ENCODE data around the gene CCN6. TPM values are rescaled to one million over a fixed set of nuclear protein-coding genes. Genes with fewer than 3 reads are reported as not detected.

The CCN6 gene
- under 1 TPM; 0.42 to 0.78 (median 0.60) TPM for total RNA-seq

DNA sequence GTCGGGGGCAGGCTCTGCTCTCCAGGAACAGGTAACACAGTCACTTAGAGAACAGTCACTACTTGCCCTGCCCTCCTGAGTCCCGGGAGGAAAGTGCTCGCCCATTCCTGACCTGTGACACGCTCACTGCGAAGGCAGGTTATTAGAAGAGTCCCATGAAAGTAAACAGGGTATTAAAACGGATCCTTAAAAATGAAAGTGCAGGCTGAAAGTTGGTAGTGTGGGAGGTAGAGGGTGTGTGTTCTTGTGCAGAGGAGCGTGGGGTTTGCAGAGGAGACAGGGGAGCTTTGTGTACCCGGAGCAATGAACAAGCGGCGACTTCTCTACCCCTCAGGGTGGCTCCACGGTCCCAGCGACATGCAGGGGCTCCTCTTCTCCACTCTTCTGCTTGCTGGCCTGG lies at the start of gene CCN6:
Gene CCN6 (plus strand): TSS at position 104 of the 400 bp plus-strand sequence. CDS start 254 bp downstream, at position 358.
- WGBS, 10 experiments, result 78 to 100% (median 91%) methylated on average over 1 to 9 of the region's 12 CpGs; no CpG with 5 or more reads in 1 of the 10 experiments
- Histone ChIP-seq H3K4me1 (replicated peaks in 1 of 2) (no peaks in the 10 kb centered on the region), H3K4me3 (no peak within 1 kb of the TSS), H3K27ac (no peak within 1 kb of the TSS)
- in situ Hi-C loops (cut with MboI; ENCODE audit: low pct_unique_long_range_greater_than_20kb in 2 of 9, low sequenced_read_pairs in 9 of 9, unreplicated experiment in 9 of 9), result no loop called here
- no peak for ATAC-seq (replicated peaks in 6 of 8)

DNA sequence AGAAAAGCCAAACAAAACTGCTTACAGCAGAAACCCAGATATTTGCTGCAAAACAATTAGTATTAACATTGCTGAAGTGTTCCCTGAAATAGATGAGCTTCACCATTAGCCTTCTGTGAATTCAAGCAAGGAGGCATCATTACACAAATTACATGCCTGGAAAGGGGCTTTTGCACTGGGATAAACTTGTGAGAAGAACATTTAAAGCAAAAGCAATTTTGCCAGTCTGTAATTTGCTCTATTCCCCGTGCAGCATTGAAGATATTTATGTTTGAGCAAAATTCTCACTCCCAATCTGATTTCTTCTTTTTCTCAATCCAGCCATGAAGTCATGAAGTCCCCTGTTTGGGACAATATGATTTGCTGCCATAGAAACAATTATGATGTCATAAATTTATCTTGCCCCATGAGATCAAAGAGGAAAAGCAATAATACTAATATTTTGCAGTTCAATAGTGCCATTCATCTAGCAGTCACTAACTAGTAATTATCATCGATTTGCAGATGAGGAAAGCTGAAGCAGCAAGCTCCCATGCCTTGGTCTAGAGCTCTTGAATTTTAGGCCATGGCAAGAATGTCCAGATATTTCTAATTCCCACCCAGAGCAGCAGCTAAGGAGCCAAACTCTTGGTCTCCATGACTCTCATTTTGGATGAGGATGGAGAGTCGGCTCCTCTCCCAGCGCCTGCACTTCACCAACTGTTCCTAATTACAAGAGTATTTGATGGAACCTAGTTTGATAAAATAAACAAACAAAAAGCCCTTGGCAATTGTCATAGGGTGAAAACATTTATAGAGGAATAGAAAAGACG lies 49.5 kb upstream of the CCN6 start:
- ATAC-seq (replicated peaks in 6 of 8), result no peak
- in situ Hi-C loops (cut with MboI; ENCODE audit: low pct_unique_long_range_greater_than_20kb in 2 of 9, low sequenced_read_pairs in 9 of 9, unreplicated experiment in 9 of 9), result loop anchor here in 2 of 9 experiments (25.0 kb wide), 1 partner anchor 292 kb away; no protein-coding TSS in a partner anchor
- Histone ChIP-seq H3K27ac (no peak overlapping the region), H3K4me3 (no peak overlapping the region), H3K4me1 (replicated peaks in 1 of 2) (peaks cover 0 to 3% of the 10 kb centered on the region in 2 donors)
- 16 to 95% (median 79%) methylated on average over 1 to 5 of the region's 5 CpGs; no CpG with 5 or more reads in 1 of the 10 experiments for WGBS, 10 experiments

DNA sequence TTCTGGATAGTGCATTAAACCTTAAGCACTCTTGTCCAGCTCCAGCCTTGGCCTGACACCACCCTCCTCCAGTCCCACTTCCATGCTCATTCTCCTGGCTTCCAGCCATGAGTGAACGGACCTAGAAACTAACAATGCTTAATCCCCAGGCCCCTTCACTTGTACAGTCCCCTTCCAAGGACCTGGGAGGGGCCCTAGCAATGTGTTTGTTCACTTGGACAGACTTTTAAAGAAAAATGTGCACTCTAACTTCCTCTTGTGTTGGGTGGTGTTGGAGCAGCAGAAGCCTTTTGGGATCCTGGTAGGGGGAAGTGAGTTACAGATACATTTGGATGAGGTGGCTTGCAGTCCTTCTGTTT lies 48.9 kb upstream of the CCN6 start:
- no peak overlapping the region for H3K4me3 ChIP-seq
- peaks cover 0 to 3% of the 10 kb centered on the region in 2 donors for H3K4me1 ChIP-seq (replicated peaks in 1 of 2)
- no peak overlapping the region for H3K27ac ChIP-seq
- WGBS, 10 experiments, result 40 to 90% (median 75%) methylated on average over 1 of the region's 1 CpG; no CpG with 5 or more reads in 7 of the 10 experiments
- ATAC-seq (replicated peaks in 6 of 8), result no peak
- in situ Hi-C loops (cut with MboI; ENCODE audit: low pct_unique_long_range_greater_than_20kb in 2 of 9, low sequenced_read_pairs in 9 of 9, unreplicated experiment in 9 of 9), result loop anchor here in 2 of 9 experiments (25.0 kb wide), 1 partner anchor 293 kb away; no protein-coding TSS in a partner anchor

DNA sequence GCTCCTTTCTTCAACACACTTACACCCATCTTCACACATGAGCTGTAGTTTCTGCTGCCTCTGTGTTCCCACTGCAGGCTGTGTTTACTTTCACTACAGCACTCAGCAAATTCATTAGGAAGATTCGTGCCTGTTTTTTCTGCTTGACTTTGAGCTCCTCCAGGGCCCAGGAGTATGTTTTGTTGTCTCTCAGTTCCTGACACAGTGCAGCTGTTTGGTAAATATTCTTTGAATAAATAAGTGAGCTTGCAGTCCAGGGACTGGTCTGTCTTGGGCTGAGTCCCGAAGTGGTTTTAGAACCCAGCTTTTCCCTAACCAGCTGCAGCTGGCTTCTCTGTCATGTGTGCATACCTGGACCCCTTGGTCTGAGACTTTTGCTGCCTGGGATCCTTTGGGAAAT lies 46.6 kb upstream of the CCN6 start:
- Histone ChIP-seq H3K27ac (no peak overlapping the region), H3K4me1 (replicated peaks in 1 of 2) (peaks cover 0 to 3% of the 10 kb centered on the region in 2 donors), H3K4me3 (no peak overlapping the region)
- peak in 4 of 8 experiments; percentile 39 to 81 (median 55) for ATAC-seq (replicated peaks in 6 of 8)
- in situ Hi-C loops (cut with MboI; ENCODE audit: low pct_unique_long_range_greater_than_20kb in 2 of 9, low sequenced_read_pairs in 9 of 9, unreplicated experiment in 9 of 9), result loop anchor here in 2 of 9 experiments (25.0 kb wide), 1 partner anchor 295 kb away; no protein-coding TSS in a partner anchor
- 0 to 80% (median 7%) methylated on average over 1 to 2 of the region's 2 CpGs; no CpG with 5 or more reads in 4 of the 10 experiments for WGBS, 10 experiments

DNA sequence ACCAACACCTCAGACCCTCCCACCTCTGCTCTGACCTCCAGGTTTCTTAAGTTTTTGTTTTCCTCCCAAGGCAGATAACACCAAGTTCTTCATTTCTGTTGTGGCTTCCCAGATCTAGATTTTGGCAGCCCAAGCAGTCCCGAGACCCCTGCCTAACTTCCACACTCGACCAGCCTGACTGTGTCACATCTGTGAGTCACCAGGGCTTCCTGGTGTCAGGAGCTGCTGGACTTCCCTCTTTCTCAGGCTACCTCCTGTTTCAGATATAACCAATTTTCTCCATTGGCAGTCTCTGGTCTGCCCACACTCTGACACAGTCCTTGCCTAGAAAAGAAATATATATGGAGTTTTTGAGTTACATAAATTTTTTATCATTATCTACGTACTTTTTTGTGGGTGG lies 46.1 kb upstream of the CCN6 start:
- peaks cover 0 to 3% of the 10 kb centered on the region in 2 donors for H3K4me1 ChIP-seq (replicated peaks in 1 of 2)
- WGBS, 10 experiments, result 50 to 100% (median 77%) methylated on average over 1 to 3 of the region's 3 CpGs; no CpG with 5 or more reads in 2 of the 10 experiments
- in situ Hi-C loops (cut with MboI; ENCODE audit: low pct_unique_long_range_greater_than_20kb in 2 of 9, low sequenced_read_pairs in 9 of 9, unreplicated experiment in 9 of 9), result loop anchor here in 2 of 9 experiments (25.0 kb wide), 1 partner anchor 296 kb away; no protein-coding TSS in a partner anchor
- ATAC-seq (replicated peaks in 6 of 8), result peak in 1 of 8 experiments; percentile 16
- no peak overlapping the region for H3K4me3 ChIP-seq
- H3K27ac ChIP-seq, result no peak overlapping the region

DNA sequence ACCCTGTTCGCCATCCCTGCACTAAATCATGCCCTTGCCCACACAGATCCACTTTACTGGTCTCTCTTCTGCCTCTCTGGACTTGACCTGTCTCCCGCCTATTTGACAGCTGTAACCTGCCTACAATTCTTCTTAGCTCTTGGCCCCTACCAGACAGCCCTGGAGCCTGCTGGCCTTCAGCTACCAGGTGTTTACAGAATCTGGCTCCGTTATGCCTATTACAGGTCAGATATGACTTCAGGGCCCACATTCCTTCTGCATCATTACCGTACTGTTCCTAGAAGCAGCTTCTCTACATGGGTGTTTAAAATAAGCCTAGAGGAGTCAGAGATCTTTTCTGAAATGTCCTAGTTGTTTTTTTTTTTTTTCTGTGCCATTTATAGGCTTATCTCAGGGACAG lies 45.4 kb upstream of the CCN6 start:
- ATAC-seq (replicated peaks in 6 of 8), result peak in 1 of 8 experiments; percentile 6

DNA sequence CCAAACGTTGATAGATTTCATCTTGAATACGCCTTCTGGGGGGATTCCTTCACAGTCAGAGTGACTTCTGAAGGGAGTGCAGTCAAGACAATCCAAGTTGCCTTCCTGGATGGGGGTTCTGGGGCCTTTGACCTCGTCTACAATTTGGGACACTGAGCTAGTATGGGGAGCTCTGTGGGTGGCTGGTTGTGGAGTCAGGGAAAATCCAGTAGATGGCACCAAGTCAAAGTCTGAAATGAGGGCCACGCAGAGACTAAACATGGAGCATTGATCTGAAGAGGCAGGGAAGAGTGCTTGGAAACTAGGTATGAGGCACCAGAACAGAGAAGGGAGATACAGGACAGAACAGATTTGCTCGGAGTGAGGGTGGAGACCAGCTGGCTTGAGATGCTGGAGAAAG lies 43.6 kb upstream of the CCN6 start:
- WGBS, 10 experiments, result 40 to 100% (median 88%) methylated on average over 1 to 5 of the region's 5 CpGs; no CpG with 5 or more reads in 2 of the 10 experiments
- in situ Hi-C loops (cut with MboI; ENCODE audit: low pct_unique_long_range_greater_than_20kb in 2 of 9, low sequenced_read_pairs in 9 of 9, unreplicated experiment in 9 of 9), result loop anchor here in 2 of 9 experiments (25.0 kb wide), 1 partner anchor 298 kb away; no protein-coding TSS in a partner anchor
- Histone ChIP-seq H3K4me1 (replicated peaks in 1 of 2) (no peaks in the 10 kb centered on the region), H3K4me3 (no peak overlapping the region), H3K27ac (no peak overlapping the region)
- ATAC-seq (replicated peaks in 6 of 8), result peak in 4 of 8 experiments; percentile 13 to 52 (median 22)

More for the DNA sequence above, 45.4 kb upstream of the CCN6 start:
- peaks cover 0 to 3% of the 10 kb centered on the region in 2 donors for H3K4me1 ChIP-seq (replicated peaks in 1 of 2)
- no peak overlapping the region for H3K4me3 ChIP-seq
- WGBS, 10 experiments, result 83 to 100% (median 91%) methylated on average over 1 to 4 of the region's 4 CpGs; no CpG with 5 or more reads in 5 of the 10 experiments
- in situ Hi-C loops (cut with MboI; ENCODE audit: low pct_unique_long_range_greater_than_20kb in 2 of 9, low sequenced_read_pairs in 9 of 9, unreplicated experiment in 9 of 9), result loop anchor here in 2 of 9 experiments (25.0 kb wide), 1 partner anchor 296 kb away; no protein-coding TSS in a partner anchor
- H3K27ac ChIP-seq, result no peak overlapping the region

DNA sequence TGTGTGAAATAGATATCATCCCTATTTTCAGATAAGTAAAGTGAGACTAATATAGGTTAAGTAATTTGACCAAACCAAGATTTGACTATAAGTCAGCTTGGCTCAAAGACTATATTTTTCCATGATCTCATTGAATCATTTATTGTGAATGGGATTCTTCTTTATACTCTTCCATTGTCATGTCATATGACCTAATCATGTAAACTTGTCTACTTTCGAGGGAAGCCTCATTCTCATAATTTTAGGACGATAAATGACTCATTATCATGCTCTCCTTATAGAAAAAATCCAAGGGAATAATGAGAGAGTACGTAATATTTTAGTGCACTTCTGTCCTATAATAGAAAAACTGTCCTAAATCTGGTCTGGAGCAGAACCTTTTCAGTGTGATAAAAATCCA lies 40.9 kb upstream of the CCN6 start:
- in situ Hi-C loops (cut with MboI; ENCODE audit: low pct_unique_long_range_greater_than_20kb in 2 of 9, low sequenced_read_pairs in 9 of 9, unreplicated experiment in 9 of 9), result loop anchor here in 2 of 9 experiments (25.0 kb wide), 1 partner anchor 301 kb away; no protein-coding TSS in a partner anchor
- H3K4me1 ChIP-seq (replicated peaks in 1 of 2), result peaks cover 0 to under 1% of the 10 kb centered on the region in 2 donors
- no peak overlapping the region for H3K4me3 ChIP-seq
- 44 to 100% (median 90%) methylated on average over 1 to 3 of the region's 3 CpGs for WGBS, 10 experiments
- peak in 1 of 8 experiments; percentile 44 for ATAC-seq (replicated peaks in 6 of 8)
- H3K27ac ChIP-seq, result no peak overlapping the region

DNA sequence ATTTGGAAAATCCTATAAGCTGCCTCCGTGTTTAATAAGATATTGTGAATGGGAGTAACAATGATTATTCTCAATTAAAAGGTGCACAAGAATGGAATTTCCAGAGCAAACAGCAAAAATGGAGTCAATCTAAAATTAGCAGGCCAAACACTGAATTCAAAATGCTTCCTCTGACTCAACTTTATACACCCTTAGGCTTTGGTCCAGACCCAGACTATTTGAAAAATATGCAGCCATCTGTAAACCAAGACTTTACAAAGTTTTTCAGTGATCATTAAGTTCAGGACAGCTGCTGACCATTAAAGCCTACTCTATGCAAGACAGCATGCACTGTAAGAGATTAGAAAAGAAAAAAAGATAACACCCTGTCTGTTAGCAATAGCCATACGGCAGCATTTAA lies 39.4 kb upstream of the CCN6 start:
- Histone ChIP-seq H3K4me1 (replicated peaks in 1 of 2) (peaks cover 12 to 14% of the 10 kb centered on the region in 2 donors), H3K4me3 (no peak overlapping the region), H3K27ac (no peak overlapping the region)
- peak in 3 of 8 experiments; percentile 79 to 86 (median 85) for ATAC-seq (replicated peaks in 6 of 8)
- WGBS, 10 experiments, result 0 to 93% (median 76%) methylated on average over 1 to 2 of the region's 2 CpGs; no CpG with 5 or more reads in 1 of the 10 experiments
- in situ Hi-C loops (cut with MboI; ENCODE audit: low pct_unique_long_range_greater_than_20kb in 2 of 9, low sequenced_read_pairs in 9 of 9, unreplicated experiment in 9 of 9), result loop anchor here in 2 of 9 experiments (25.0 kb wide), 1 partner anchor 302 kb away; no protein-coding TSS in a partner anchor

DNA sequence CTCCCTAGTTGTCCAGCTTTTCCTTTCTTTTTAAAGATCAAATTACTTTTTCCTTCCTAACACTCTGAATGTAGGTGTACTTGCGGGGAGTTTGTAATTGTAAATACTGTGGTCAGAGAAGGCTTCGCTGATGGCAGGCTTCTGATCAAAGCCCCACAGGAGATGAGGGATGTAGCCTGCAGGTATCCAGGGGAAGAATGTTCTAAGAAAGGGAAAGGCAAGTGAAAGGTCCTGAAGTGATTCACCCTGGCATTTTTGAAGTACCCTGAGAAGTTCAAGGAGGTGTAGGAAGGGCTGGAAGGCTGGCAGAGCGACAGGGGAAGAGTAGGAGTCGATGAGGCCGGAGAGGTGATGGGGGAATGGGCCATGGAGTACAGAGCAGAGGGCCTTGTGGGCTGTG lies 38.2 kb upstream of the CCN6 start:
- H3K4me1 ChIP-seq (replicated peaks in 1 of 2), result peaks cover 12 to 14% of the 10 kb centered on the region in 2 donors
- no peak for ATAC-seq (replicated peaks in 6 of 8)
- in situ Hi-C loops (cut with MboI; ENCODE audit: low pct_unique_long_range_greater_than_20kb in 2 of 9, low sequenced_read_pairs in 9 of 9, unreplicated experiment in 9 of 9), result loop anchor here in 2 of 9 experiments (25.0 kb wide), 1 partner anchor 303 kb away; no protein-coding TSS in a partner anchor
- no peak overlapping the region for H3K4me3 ChIP-seq
- WGBS, 10 experiments, result 86 to 100% (median 95%) methylated on average over 1 to 5 of the region's 5 CpGs
- H3K27ac ChIP-seq, result no peak overlapping the region

DNA sequence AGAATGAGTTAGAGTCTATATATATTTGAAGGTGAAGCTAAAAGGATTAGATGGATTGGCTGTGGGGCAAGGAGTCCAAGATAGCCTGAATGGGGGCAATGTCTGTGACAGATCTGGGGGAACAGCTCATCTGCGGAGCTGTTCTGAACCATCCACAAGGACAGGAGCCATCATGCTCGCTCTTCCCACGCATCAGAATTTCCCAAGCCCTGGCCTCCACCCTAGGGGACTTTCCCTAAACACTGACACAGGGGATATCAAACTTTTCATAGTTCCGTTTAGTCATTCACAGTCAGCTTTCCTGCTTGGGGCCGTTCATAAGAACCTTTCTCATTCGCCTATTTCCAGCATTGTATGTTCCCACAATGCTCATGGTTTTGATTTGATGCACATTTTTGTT lies 37.6 kb upstream of the CCN6 start:
- peaks cover 15 to 18% of the 10 kb centered on the region in 2 donors for H3K4me1 ChIP-seq (replicated peaks in 1 of 2)
- 20 to 96% (median 83%) methylated on average over 1 to 5 of the region's 6 CpGs; no CpG with 5 or more reads in 4 of the 10 experiments for whole genome bisulfite sequencing, 10 experiments
- in situ Hi-C loops (cut with MboI; ENCODE audit: low pct_unique_long_range_greater_than_20kb in 2 of 9, low sequenced_read_pairs in 9 of 9, unreplicated experiment in 9 of 9), result loop anchor here in 2 of 9 experiments (25.0 kb wide), 1 partner anchor 304 kb away; no protein-coding TSS in a partner anchor
- peak in 3 of 8 experiments; percentile 67 to 70 (median 68) for ATAC-seq (replicated peaks in 6 of 8)
- H3K27ac ChIP-seq, result no peak overlapping the region
- H3K4me3 ChIP-seq, result no peak overlapping the region

DNA sequence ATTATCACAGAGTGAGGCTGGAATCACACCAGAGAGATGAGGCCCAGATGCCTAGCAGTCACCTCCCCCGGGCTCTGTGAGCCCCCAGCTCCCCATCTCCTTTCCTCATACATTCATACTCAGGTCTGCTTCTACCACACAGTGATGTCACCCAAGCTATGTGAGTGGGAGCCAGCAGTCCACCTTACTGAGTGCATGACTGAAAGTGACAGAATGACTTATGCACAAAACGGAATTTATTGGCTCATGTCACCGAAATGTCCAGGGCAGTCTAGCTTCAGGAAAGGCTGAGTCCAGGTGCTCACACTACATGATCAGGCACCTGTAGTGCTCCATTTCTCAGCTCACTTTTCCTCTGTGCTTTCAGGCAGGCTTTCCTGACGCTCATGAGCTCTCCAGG lies 36.7 kb upstream of the CCN6 start:
- no peak for ATAC-seq (replicated peaks in 6 of 8)
- 80 to 100% (median 100%) methylated on average over 1 to 4 of the region's 4 CpGs; no CpG with 5 or more reads in 3 of the 10 experiments for WGBS, 10 experiments
- H3K4me1 ChIP-seq (replicated peaks in 1 of 2), result peaks cover 18 to 19% of the 10 kb centered on the region in 2 donors
- H3K4me3 ChIP-seq, result no peak overlapping the region
- H3K27ac ChIP-seq, result no peak overlapping the region
- in situ Hi-C loops (cut with MboI; ENCODE audit: low pct_unique_long_range_greater_than_20kb in 2 of 9, low sequenced_read_pairs in 9 of 9, unreplicated experiment in 9 of 9), result loop anchor here in 2 of 9 experiments (25.0 kb wide), 1 partner anchor 305 kb away; no protein-coding TSS in a partner anchor
